Vagina (tissue), 2 donors: Measurements from ENCODE around the gene KIF5A. TPM values are rescaled to one million over a fixed set of nuclear protein-coding genes. Genes with fewer than 3 reads are reported as not detected.

Experiments used
- DNase-seq, 2 donors: peaks; one replicate each; pipeline ENCODE4 v3.0.0-alpha.2; 2017; ENCODE audit errors: extremely low spot score in 2 of 2
- H3K27ac ChIP-seq: fragments of 200-600 bp; sonication (generic); one replicate; pipeline ENCODE4 v1.5.1; 2019
- H3K27me3 ChIP-seq: fragments of 200-600 bp; sonication (generic); one replicate; pipeline ENCODE4 v1.5.1; 2019
- H3K36me3 ChIP-seq, 2 donors: fragments of 200-600 bp; sonication (generic); one replicate each; pipeline ENCODE4 v1.5.1; 2017 to 2019
- H3K4me1 ChIP-seq: fragments of 200-600 bp; sonication (generic); one replicate; pipeline ENCODE4 v1.5.1; 2019
- H3K4me3 ChIP-seq, 2 donors: fragments of 200-600 bp; sonication (generic); 1 replicate in 1 of 2; 2 replicates in 1 of 2; pipeline ENCODE4 v1.5.1; 2016 to 2019
- H3K9me3 ChIP-seq: fragments of 200-600 bp; sonication (generic); one replicate; pipeline ENCODE4 v1.5.1; 2019
- CTCF ChIP-seq, 3 experiments: fragments of 450-650 bp in 2 of 3; fragments of 200-600 bp in 1 of 3; sonication (generic) in 1 of 3; IDR thresholded peaks; one replicate each; pipeline ENCODE4 v1.5.1; 2017 to 2019; ENCODE audit warnings: antibody characterized with exemption in 3 of 3, mild to moderate bottlenecking in 2 of 3, moderate library complexity in 2 of 3
- POLR2A ChIP-seq, 2 donors: fragments of 450-650 bp; IDR thresholded peaks; one replicate each; pipeline ENCODE4 v1.6.1; 2017; ENCODE audit warnings: antibody characterized with exemption in 2 of 2, mild to moderate bottlenecking in 2 of 2, moderate library complexity in 2 of 2
- POLR2AphosphoS5 ChIP-seq, 2 donors: sonication (generic); formaldehyde crosslinking; IDR thresholded peaks; one replicate each; pipeline ENCODE4 v1.9.0; 2017; ENCODE audit warnings: antibody characterized with exemption in 2 of 2, mild to moderate bottlenecking in 2 of 2, low read depth in 1 of 2; ENCODE audit not compliant: insufficient read depth in 1 of 2
- intact Hi-C: fragments of 100-400 bp; cut with DNase I; formaldehyde crosslinking; loops from one replicate; pipeline ENCODE4 v1.15.1; 2023
- total RNA-seq: library from RNA; depleted of rRNA; stranded (reverse); fragments of >200 nt; gene quantifications from one replicate; pipeline ENCODE4 v1.2.3, GENCODE V29; 2016

KIF5A gene
- total RNA-seq, 1 donor from 2014 or later = 4.4 TPM

- no peak overlapping the region for H3K27ac ChIP-seq
- DNase-seq = no peak
- H3K4me1 ChIP-seq = peaks cover 7% of the 10 kb centered on the region
- no peaks in the 10 kb centered on the region for H3K9me3 ChIP-seq
- H3K36me3 ChIP-seq = peaks cover 0 to 43% of the 10 kb centered on the region in 2 donors
- no peaks in the 10 kb centered on the region for H3K27me3 ChIP-seq
- TF ChIP-seq POLR2A (IDR thresholded peaks at IDR 0.05) (no peak), CTCF (IDR thresholded peaks at IDR 0.05) (no peak), POLR2AphosphoS5 (IDR thresholded peaks at IDR 0.05; ENCODE audit: insufficient read depth in 1 of 2, low read depth in 1 of 2) (no peak)
- no peak overlapping the region for H3K4me3 ChIP-seq
- intact Hi-C loops = no loop called here
These were observed 10.6 kb upstream of the KIF5A start for GRCh38 chr12:57539134-57539768.

GRCh38 chr12:57541001-57541400 is 8.8 kb upstream of the KIF5A start:
- peaks cover 24% of the 10 kb centered on the region for H3K4me1 ChIP-seq
- H3K27ac ChIP-seq = no peak overlapping the region
- DNase-seq = no peak
- peaks cover 0 to 29% of the 10 kb centered on the region in 2 donors for H3K36me3 ChIP-seq
- intact Hi-C loops = no loop called here
- no peaks in the 10 kb centered on the region for H3K9me3 ChIP-seq
- no peak overlapping the region for H3K4me3 ChIP-seq
- TF ChIP-seq CTCF (IDR thresholded peaks at IDR 0.05) = no peak
- no peak for TF ChIP-seq POLR2AphosphoS5 (IDR thresholded peaks at IDR 0.05; ENCODE audit: insufficient read depth in 1 of 2, low read depth in 1 of 2)
- no peaks in the 10 kb centered on the region for H3K27me3 ChIP-seq

- H3K36me3 ChIP-seq = peaks cover 0 to 29% of the 10 kb centered on the region in 2 donors
- peaks cover 28% of the 10 kb centered on the region for H3K4me1 ChIP-seq
- H3K27ac ChIP-seq = no peak overlapping the region
- H3K9me3 ChIP-seq = no peaks in the 10 kb centered on the region
- DNase-seq = no peak
- no peak overlapping the region for H3K4me3 ChIP-seq
- intact Hi-C loops = no loop called here
- no peak for TF ChIP-seq POLR2A (IDR thresholded peaks at IDR 0.05)
- no peaks in the 10 kb centered on the region for H3K27me3 ChIP-seq
These were observed 8.1 kb upstream of the KIF5A start for GRCh38 chr12:57541717-57542116.

GRCh38 chr12:57543581-57543980 is 6.3 kb upstream of the KIF5A start:
- Histone ChIP-seq H3K4me3 (no peak overlapping the region), H3K27me3 (no peaks in the 10 kb centered on the region), H3K36me3 (peaks cover 0 to 18% of the 10 kb centered on the region in 2 donors), H3K9me3 (no peaks in the 10 kb centered on the region), H3K27ac (no peak overlapping the region), H3K4me1 (peaks cover 28% of the 10 kb centered on the region)
- intact Hi-C loops = no loop called here
- no peak for DNase-seq
- no peak for TF ChIP-seq CTCF (IDR thresholded peaks at IDR 0.05)
- TF ChIP-seq POLR2AphosphoS5 (IDR thresholded peaks at IDR 0.05; ENCODE audit: insufficient read depth in 1 of 2, low read depth in 1 of 2) = no peak
- no peak for TF ChIP-seq POLR2A (IDR thresholded peaks at IDR 0.05)

- H3K27me3 ChIP-seq = no peaks in the 10 kb centered on the region
- H3K36me3 ChIP-seq = peaks cover 0 to 11% of the 10 kb centered on the region in 2 donors
- peak overlapping the region; percentile 94 for H3K27ac ChIP-seq
- intact Hi-C loops = no loop called here
- peak overlapping the region; percentile 90 to 91 for H3K4me3 ChIP-seq
- H3K4me1 ChIP-seq = peaks cover 41% of the 10 kb centered on the region
- no peaks in the 10 kb centered on the region for H3K9me3 ChIP-seq
- no peak for TF ChIP-seq POLR2AphosphoS5 (IDR thresholded peaks at IDR 0.05; ENCODE audit: insufficient read depth in 1 of 2, low read depth in 1 of 2)
- DNase-seq = no peak
These were observed 3.9 kb upstream of the KIF5A start for GRCh38 chr12:57545809-57546437.
